ENCODE data around the gene CYP3A4.

The CYP3A4 gene

DNA sequence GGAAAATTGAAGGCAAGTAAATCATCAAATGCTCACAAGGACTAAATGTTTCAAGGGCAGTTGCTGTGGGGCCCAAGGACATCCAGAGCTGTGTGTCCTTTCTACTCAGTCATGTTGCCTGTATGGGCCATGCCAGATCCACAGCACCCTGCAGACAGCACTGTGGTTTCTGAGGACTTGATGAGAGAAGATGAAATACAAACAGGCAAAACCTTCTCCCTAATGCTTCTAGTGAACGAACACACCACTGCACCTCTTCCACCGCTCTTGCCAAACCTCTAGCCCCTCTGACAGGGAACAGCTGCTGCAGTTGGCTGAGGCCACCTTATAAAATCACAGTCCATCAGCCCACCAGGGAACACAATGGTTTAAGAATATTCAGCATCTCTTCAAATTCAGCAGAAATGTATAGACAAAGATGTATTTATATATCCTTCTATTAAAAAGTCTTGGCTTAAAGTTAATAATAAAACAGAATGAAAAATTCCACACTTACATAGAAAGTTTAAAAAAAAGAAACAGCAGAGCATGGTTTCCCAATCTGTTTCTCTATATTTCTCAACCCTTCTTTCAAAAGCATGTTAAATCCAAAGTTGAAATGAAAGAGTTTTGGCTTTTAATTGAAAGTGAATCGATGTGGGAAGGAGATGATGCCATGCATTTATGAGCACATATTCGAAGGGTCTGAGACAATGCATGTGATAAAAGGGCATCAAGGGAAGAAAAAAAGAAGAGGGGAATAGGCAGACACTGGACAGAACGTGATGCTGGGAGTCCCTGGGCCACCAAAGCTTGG is 63.0 kb downstream of the CYP3A4 start:
- DNase-seq, result no peak

DNA sequence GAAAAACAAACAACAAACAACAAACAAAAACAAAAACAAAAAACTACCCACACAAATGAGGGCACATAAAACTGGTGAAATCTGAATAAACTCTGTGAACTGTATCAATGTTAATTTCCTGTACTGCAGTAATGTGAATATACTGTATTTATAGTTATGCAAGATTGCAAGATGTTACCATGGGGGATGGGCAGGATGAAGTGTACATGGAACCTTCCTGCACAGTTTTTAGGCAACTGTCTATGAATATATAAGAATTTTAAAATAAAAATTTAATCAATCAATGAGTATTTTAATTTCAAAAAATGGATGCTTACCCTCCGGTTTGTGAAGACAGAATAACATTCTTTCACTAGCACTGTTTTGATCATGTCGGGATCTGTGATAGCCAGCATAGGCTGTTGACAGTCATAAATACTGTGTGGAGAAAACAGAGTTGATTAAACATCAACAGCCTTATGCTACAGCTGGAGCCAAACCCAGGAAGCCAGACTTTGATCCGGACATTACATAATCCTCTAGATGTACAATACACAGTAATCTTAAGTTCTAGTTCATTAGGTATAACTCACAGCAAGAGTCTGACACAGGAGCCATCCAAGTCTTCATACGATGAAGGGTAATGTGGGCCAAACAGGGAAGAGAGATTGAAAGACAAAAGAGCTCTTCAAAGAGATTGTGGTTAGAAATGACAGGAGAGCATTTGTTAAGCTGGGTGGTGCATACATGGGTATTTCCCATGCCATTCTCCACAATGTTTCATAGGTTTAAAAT is 63.8 kb downstream of the CYP3A4 start:
- DNase-seq, result no peak

DNA sequence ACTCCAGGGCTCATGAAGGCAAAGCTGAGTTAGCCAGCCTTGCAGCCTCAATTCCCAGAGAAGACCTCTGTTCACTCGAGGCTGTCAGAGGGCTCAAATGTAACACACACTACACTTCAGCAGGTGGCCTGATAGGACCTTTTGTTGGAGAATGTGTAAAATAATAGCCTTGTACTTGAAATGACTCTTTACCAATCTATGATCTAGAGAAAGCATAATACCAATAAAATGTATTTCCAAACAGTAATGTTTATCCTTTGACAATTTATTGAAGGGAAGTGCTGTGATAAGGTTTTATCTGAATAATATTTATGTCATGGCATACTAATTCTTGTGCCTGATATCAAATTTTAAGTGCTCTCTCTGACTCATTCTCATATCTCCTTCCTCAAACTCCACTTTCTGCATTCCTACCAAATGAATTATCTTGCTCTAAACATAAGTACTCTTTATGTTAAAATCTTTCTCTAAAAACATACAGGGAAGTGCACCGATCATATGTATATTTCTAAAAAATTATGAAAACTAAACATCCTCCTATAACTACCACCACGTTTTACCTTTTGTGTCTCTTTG is 69.9 kb downstream of the CYP3A4 start:
- no peak for DNase-seq

DNA sequence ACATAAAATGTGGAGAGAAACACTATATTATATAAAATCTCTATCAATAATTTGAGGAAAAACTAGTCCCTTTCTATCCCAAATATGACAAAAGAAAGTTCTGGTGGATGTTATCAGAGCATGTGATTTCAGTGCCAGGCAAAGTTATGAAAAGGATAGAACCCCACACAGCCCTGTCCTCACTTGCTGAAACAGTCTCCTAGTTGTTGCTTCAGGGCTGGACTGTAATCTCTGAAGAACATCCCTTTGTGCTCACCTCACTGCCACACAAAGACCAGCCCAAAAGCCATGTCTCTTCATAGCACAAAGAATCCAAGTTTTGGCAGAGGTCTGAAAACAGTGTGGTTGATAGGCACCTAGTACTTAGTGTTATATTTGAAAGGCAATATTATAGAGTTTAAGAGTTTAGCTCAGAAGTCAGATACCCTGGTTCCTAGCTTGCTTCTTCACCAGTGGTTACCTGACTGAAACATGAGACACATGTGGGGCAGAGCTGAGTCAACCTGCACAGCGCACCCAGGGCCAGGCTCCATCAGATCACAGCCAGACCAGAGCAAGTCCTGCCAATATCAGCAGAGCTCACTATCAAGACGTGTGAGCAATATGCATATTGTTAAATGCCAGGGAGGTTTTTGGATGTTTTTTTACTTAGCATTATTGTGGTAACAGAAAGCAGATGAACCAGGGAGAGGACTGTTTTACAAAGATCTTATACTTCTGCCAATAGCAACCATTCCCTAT is 74.0 kb downstream of the CYP3A4 start:
- no peak for DNase-seq

DNA sequence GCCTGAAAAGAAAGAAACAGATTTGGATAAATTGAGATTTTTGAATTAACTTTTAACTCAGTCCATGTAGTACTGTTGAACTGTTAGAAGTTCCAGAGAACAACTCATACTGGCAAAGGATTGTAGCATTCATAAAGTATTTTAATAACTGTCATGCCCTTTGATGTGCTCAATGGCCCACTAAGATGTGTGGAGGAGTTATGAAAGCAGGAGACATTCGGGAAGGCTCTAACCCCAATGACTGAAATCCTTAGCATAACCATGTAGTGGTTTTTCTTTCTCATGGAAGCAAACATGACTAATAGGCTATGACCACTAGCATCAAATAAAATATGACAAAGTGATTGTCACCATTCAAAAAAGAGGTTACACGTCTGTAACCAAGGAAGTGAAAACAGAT is 74.7 kb downstream of the CYP3A4 start:
- DNase-seq, result no peak

DNA sequence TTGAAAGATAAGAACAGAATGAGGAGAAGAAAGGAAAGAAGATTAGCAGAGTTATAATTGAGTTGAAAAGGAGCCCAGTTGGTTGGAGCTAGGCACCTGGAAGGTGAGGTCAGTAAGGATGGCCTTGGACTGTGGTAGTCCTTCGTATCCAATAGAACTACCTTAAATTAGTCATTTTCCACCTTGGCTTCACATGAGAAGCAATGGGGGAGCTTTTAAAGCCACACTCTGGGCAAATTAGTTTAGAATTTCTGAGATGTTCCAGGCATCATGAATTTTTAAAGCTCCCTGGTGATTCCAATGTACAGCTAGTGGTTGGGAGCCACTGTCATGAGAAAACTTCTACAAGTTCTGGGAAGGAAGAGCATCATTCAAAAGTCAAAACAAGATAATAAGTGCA is 76.9 kb downstream of the CYP3A4 start:
- DNase-seq, result no peak

Measured in CD4-positive, alpha-beta T cell treated with Interleukin-12 subunit alpha and Interleukin-12 subunit beta, for 1 hour (primary cell).